Lower leg skin (tissue), 3 donors: ENCODE measurements around the gene CMPK1.

Source experiments
- POLR2A ChIP-seq, 2 donors: fragments of 450-650 bp; IDR thresholded peaks; one replicate each; pipeline ENCODE4 v1.6.1; 2016 to 2017; ENCODE audit warnings: antibody characterized with exemption in 2 of 2, mild to moderate bottlenecking in 1 of 2, moderate library complexity in 1 of 2
- TF ChIP-seq, protein P1 (sequence below), 3 donors: fragments of 450-650 bp; IDR thresholded peaks; one replicate each; pipeline ENCODE4 v1.5.1; 2016; ENCODE audit warnings: antibody characterized with exemption in 3 of 3, mild to moderate bottlenecking in 3 of 3, moderate library complexity in 2 of 3

DNA sequence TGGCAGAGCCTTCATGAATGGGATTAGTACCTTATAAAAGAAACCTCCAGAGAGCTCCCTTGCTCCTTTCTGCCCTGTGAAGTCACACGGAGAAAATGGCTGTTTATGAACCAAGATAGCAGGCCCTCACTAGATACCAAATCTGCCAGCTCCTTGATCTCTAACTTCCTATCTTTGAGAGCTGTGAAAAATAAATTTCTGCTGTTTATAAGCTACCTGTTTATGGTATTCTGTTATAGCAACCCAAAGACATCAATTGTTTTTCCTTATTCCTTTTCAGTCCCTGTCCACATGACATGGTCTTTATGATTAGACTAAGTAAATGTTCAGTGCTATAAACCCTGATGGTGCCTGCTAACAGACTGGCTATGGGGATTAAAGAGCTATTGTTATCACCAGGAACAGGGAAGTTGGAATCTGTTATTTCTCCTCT is 10.0 kb upstream of the CMPK1 start:
- TF ChIP-seq, protein P1, sequence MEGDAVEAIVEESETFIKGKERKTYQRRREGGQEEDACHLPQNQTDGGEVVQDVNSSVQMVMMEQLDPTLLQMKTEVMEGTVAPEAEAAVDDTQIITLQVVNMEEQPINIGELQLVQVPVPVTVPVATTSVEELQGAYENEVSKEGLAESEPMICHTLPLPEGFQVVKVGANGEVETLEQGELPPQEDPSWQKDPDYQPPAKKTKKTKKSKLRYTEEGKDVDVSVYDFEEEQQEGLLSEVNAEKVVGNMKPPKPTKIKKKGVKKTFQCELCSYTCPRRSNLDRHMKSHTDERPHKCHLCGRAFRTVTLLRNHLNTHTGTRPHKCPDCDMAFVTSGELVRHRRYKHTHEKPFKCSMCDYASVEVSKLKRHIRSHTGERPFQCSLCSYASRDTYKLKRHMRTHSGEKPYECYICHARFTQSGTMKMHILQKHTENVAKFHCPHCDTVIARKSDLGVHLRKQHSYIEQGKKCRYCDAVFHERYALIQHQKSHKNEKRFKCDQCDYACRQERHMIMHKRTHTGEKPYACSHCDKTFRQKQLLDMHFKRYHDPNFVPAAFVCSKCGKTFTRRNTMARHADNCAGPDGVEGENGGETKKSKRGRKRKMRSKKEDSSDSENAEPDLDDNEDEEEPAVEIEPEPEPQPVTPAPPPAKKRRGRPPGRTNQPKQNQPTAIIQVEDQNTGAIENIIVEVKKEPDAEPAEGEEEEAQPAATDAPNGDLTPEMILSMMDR (IDR thresholded peaks at IDR 0.05): no peak
- no peak for TF ChIP-seq POLR2A (IDR thresholded peaks at IDR 0.05)
